HG02981 (cell line): Measurements from ENCODE around the gene MED6.

Source experiments
- ATAC-seq: cut with Tn5 transposase; IDR thresholded peaks from one replicate; pipeline ENCODE4 v1.9.1; 2021; ENCODE audit warnings: mild to moderate bottlenecking, moderate library complexity; ENCODE audit not compliant: unreplicated experiment

Gene MED6, protein sequence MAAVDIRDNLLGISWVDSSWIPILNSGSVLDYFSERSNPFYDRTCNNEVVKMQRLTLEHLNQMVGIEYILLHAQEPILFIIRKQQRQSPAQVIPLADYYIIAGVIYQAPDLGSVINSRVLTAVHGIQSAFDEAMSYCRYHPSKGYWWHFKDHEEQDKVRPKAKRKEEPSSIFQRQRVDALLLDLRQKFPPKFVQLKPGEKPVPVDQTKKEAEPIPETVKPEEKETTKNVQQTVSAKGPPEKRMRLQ

DNA sequence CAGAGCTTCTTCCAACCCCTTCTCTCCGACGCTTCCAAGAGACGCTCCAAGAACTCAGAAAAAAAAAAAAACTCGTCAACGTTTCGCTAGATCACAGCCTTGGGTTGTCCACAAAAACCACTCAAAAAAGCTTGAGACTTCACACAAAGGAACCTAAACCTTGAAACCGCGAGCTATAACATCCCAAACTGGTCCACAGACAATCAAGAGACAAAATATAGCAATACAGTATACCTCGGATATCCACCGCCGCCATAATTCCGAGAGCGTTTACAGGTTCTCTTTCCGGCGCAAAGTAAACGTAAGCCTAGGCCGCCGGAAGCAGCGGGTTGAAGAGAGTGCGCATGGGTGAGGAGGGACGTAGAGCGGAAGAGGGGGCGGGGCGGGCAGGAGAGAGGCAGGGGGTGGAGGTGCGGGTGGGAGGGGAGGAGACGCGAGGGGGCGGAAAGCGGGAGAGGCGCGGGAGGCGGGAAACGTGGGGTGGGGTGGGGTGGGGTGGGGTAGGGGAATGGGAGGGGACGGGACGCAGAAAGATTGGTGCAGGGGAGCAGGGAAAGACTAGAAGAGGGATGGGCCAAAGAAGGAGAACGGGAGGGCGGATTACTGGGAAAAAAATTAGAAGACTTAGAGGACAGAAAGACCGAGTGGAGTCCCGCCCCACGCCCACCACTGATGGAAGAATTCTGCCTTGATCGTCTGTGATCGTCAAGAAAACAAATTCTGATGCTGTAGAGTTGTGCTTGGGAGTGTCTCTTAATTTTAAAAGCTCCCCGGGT, at the start of gene MED6:
TSS of gene MED6 (minus strand) at position 274 of the 776 bp plus-strand sequence. CDS start at position 256, 18 bp downstream.
- peak; percentile 86 for ATAC-seq

DNA sequence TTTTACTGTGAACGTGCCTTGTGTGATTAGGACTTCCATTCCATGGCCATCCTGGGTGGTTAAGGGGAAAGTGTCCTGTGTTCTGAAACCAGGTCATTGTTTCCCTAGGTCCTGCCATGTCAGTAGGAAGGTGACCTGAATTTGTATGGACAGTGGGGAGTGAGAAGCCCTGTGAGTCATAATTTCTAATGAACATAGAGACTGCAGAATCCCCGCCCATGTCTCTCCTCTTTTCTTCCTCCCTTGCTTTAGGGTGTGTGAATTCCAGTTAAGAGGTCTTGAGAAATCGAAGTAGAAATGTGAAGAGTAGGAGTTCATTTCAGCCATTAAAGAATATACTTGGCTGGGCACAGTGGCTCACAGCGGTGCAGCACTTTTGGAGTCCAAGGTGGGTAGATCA, 49.3 kb upstream of the MED6 start:
- ATAC-seq = no peak

DNA sequence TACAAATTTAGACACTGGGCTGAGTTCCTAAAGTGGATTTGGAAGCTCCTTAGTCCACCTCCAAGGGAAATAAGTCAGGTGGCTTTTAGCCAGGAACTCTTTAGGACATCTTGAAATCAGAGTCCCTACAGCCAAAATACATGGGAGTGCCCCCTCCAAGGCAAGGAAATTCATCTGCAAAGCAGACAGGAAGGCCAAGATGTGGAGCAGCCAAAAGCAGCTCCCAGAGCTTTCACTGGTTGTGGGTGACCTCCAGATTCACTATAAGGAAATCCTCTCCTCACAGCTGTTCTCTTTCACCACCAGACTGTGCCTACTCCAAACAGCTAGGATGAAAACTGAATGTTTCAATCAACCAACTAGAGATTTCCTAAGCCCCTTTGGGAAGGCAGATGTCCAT, 47.9 kb upstream of the MED6 start:
- no peak for ATAC-seq

DNA sequence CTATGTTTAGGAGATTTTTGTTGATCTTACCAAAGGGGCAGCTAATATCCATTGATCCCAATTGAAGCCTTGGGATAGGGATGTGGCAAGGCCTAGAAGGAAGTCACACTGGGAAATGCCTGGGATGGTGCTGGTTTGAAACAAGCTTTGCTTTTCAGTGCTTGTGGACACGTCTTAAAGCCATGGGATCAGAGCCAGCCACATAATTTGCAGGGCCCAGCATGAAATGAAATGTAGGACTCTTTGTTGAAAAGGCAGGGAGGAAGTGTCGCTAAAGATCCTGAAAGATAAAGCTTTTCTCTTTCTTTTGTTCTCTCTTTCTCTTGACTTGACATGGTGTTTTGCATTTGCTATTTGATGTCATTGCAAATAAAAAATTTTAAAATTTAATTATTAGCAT, 46.2 kb upstream of the MED6 start:
- ATAC-seq = no peak

DNA sequence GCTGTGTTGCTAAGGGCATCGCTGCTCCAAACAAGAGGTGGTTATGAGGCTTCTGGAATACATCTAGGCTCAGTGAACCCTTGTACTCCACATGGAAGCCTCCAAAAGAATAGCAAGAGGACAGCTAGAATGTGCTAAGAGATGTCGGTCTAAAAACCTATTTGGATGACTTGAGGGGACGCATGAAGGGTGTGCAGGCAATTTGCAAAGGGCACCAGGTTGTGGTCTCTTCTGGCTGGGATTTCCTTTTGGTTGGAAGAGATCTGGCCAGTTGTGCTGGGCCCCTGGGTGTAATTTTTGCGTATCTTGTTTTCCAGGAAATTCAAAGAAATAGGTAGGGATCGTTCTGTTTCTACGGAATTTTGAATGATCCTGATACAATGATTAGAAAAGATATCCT, 45.4 kb upstream of the MED6 start:
- no peak for ATAC-seq

DNA sequence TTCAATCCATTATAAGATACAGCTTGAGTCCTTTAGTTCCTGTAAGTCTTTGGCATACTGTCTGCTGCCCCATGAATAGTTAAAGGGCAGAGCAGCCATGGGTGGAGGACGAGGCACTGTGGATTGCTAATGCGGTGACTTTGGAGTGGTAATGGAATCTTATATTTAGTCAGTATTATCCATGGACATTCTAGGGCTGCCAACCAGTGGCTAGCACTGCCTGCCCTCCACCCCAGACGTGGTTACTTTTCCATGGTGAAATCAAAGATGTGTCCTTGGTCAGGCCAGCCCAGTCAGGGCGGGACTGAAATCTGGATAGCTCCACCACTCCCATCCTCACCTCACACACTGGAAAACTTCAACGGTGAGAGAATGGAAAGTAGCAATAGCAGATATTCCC, 43.5 kb upstream of the MED6 start:
- no peak for ATAC-seq

DNA sequence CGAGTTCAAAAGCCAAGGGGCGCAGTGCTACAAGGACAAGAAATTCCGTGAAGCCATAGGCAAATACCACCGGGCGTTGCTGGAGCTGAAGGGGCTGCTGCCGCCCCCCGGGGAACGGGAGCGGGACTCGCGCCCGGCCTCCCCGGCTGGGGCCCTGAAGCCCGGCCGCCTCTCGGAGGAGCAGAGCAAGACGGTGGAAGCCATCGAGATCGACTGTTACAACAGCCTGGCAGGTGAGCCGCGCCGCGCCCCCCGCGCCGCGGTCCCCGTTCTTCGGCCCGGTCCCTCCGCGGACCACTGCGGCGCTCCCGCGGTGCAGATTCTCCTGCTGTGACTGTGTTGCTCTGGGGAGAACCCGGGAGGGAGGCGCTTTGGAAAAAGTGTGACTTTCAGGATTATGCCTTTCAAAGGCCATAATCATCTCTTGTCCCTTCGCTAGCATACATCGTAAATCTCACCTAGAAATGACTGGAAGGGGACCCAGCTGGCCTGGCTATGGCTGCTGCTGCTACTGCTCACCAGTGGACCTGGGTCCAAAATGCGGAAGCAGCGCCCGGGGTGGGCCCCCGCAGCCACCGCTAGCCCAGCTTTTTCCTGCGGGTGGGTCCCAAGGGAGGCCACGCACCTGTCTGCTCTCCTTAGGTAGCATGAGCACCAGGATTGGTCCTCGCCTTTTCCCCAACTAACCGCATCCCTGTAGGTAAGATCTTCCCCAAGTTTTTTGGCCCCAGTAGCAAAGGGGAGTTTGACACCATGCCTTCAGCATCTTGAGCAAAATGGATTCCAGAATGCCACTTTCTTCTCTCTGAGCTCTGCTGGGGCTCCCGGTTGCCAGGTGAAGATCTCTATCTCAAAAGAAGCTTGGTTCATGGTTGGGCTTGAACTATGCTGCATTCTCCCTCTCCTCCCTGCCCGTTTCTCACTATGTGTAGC, 42.1 kb upstream of the MED6 start:
- peak; percentile 34 for ATAC-seq

DNA sequence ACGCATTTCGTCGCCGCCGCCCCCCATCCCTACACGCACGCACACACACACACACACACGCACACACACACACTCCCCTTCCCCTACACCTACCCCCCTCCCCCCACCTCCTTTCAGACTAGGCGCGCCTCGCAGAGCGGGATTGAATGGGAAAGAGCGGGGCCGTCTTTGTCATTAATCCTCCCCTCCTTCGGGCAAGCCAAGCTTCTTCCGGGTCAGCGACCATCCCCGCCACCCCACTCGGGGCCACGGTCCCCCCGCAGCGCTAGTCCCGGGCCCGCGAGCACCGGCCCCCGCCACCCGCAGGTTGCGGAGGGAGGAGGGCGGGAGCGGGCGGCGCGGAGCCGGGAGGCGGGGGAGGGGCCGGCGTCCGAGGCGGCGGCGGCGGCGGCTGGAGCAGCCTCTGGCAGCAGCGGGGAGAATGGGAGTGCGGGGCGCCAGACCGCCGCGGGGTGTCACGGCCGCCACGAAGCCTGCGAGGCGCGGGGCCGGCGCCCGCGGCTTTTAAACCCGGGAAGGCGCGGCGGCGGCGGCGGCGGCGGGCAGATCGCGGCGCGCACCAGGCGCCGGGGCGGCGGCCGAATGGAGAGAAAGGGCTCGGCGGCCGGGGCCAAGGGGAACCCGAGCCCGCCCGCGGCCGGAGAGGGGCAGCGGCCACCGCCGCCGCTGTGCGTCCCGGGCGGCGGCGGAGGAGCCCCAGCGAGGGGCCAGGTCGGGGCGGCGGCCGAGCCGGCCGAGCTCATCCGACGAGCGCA, 41.3 kb upstream of the MED6 start, which contains the start of gene TTC9:
TSS of gene TTC9 (plus strand) at position 369 of the 755 bp plus-strand sequence. CDS start at position 583, 214 bp downstream.
- no peak for ATAC-seq

DNA sequence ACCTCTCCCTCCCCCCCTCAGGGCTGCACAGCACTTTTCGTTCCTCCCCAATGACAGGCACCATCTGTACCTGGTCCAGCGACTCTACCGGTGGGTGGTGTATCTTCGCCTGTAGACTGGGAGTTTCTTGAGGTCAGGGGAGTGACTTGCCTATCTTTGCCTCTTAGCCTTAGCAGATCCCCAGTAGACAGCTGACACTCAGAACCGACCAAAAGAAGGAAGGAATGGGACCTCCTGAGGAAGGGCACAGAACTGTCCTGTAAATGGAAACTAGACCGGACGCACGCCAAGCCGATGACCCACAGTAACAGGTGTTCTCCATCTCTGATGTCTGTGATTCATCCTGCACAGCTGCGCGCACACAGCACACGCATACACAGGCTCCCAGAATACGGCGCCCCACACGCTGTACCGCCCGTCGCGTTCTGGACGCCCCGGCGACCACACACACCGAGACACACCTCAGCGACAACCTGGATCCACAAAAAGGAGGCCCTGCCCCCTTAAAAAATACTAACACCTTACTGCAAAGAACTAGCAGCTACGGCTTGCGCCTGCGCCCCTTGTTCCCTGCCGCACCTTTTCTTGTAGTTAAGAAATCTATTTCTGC, 40.6 kb upstream of the MED6 start:
- ATAC-seq = peak; percentile 65

DNA sequence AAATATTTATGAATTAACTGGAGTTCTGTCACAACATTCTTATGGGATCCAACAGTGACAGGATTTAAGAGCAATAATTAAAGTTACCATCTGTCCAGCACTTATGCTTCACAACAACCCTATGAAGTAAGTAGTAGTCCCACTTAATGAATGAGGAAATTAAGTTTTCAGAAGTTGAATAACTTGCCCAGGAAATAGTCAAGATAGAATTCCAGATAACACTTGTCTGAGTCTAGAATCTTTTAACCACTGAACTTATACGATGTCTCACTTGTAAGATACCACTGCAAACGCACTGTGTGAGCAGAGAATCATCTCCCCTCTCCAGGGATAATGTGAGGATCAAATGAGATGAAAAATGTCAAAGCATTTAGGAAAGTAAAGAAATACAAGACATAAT, 38.0 kb upstream of the MED6 start:
- ATAC-seq = no peak

DNA sequence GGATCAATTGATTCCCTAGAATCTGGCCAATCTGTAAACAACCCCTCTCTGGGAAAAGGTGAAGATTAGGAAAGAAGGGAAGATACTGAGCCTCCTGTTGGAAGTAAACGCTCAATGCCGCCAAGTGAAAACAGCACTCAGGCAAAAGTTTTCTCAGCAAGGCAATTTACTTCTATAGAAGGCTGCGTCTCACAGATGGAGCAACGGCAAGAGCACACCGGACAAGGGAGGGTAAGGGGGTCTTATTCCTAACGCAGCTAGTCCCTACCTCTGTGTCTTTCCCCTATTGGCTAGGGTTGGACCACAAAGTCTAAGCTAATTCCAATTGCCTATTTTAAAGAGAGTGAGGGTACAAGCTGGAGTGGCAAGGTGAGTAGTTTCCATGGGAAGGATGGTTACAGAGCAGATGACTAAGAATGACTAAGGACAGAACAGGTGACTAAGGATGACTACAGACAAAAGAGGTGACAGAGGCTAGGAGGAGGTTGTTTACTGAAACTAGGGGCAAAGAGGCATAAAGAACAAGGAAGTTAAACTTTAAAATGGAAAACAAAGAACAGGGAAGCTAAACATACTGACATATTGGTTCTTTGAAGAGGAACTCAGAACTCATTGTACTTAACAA, 35.6 kb upstream of the MED6 start:
- no peak for ATAC-seq

DNA sequence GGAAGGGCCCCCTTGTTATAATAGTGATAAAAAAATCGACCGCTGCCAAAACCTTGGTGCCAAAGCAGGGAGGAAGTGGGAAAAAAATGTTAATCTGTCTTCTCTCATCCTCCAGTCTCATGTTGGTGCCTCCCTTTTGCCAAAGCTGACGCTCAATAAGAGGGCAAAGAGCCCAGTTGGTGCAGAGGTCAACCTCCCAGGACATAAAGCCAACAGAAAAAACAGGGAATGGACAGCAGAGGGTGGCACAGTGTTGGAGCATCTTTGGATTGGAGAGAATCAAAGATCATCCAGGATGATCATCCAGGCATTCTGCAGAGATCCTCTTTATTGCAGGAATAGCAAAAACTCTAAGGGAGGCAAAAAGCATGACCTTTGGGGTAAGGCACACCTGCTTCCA, 31.5 kb upstream of the MED6 start:
- no peak for ATAC-seq

DNA sequence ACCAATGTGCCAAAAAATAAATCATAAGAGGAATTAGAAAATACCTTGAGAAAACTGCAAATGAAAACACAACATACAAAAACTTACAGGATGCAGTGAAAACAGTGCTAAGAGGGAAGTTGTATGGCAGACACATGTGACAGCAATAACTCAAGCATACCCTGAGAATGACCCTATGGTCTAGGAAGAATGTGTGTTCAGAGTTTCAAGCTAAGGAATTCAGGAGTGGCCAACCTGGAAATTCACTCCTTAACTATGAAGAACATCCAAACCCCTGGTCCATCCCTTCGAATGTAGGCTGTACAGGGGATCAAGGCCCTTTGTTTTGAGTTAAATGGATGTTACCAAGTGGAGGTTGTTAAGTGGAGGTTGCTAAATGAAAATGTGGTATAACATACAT, 24.5 kb upstream of the MED6 start:
- ATAC-seq = no peak

DNA sequence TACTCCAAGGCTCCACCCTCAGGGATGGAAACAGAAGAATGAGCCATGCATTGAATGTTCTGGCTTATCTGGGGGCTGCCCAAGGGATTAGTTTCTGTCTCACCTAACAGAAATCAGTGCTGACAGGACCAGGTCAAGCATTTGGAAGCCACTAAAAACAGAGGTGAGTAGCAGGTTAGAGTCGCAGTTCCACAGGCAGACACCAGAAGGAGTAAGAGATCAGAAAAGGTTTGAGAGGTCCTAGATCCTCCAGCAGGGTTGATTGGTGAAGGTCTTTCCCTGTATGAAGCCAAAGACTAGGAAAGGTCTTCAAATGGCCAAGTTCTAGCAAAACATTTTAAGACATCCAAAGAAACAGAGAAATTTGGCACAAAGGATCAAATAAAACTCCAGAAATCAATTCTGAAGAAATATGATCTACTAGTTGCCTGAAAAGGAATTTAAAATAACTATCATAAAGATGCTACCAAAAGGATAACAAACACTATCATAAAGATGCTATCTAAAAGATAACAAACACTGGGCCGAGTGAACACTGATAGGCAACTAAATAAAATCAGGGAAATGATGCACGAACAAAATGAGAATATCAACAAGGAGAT, 21.8 kb upstream of the MED6 start:
- peak; percentile 53 for ATAC-seq

DNA sequence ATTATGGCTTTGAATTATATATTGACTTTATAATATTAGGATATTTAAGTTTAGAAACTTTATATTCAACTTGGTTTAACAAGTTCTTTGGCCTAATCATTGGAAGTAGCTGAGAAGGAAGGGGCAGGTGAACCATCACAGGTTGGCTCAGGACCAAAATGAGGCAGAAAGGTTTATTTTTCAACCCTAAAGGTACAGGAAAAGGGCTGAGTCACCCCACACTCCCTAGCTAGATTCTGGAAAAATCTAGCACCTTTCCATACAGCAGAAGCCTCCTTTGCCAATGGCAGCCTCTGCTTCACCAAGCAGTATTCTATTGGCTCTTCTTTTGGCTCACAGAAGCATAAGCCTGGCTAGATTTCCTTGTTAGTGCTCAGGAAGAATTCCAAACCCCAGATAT, 19.3 kb upstream of the MED6 start:
- ATAC-seq = no peak

DNA sequence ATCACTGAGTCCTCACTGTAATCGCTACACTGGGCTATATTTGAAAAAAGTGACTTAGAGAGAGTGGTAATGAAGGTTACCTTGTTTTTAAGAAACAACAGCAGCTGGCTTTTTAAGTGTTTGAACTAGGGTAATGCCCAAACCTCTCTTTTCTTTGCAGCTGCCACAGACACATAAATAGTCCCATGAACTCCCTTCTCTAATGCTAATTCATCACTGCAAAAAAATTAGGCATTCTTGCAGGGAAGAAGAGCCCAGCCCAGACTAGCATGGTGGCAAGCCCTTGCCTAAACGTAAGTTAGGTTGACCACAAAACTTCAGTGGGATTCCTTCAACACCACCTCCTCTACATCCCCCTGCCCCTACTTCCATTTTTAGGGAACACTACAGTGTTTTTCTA, 17.9 kb upstream of the MED6 start:
- no peak for ATAC-seq

DNA sequence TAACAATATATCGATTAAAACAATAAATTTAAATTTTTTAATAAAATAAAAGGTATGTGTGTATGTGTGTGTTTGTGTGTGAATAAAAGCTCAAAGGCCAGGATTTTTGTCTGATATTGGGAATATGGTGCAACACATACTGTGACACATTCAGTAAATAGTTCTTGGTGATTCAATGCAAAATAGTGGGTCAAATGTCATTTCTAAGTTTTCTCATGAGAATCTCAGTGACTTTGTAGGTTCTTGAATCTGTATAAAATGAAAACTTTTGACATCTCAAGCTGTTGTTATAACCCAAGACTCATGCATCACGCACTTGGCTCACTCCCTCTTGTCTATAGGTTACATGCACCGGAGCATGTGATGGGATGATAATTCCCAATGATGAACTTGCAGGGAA, 16.2 kb upstream of the MED6 start:
- no peak for ATAC-seq

DNA sequence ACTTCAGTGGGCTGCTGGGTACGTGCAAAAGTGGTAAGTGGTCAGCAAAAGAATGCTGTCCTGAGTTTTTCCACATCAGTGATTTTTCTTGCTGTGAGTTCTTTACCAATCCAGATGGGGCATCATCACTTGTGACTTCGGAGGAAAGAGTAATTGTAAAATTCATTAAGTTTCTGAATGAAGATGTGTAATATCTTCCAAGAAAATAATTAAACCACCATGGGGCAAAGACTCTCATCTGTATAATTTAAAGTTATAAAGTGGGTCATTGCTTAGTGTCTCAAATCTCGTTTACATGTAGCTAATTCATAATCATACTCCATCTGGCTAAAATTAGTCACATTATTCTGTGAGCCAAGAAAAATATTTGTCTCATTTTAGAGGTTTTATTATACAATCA, 10.8 kb upstream of the MED6 start:
- ATAC-seq = no peak

DNA sequence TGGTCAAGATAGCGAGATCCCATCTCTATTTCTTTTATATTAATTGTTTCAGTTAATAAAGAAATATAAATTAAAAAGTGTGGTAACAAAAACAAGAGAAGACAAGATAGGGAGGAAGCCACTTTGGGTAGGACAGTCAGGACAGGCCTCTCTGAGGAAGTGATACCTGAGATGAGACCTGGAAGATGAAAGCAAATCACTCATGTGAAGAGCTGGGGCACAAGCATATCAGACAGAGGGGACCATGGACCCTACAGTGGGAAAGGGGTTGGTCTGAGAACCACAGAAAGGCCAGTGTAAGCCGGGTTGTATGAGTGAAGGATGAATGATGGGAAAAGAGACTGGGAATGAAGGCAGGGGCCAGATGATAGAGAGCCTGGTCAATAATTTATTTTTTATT, 1.8 kb upstream of the MED6 start:
- ATAC-seq = no peak
